HepG2 (cell line): ENCODE measurements around the gene FEM1B. TPM values are rescaled to one million over a fixed set of nuclear protein-coding genes. Genes with fewer than 3 reads are reported as not detected.
A peak's percentile ranks its signal among the peaks of the same experiment; 100 is the strongest.

Source experiments
- CTCF ChIP-seq: sonication (generic); formaldehyde crosslinking; IDR thresholded peaks from 2 replicates; pipeline ENCODE4 v1.5.0; 2020; ENCODE audit warnings: mild to moderate bottlenecking, missing genetic modification reagents, moderate library complexity
- NFE2L1 ChIP-seq: sonication (generic); formaldehyde crosslinking; IDR thresholded peaks from 2 replicates; pipeline ENCODE4 v1.4.0; 2020; ENCODE audit warnings: missing genetic modification reagents, mild to moderate bottlenecking, borderline replicate concordance
- ZFP36L2 ChIP-seq: sonication (generic); formaldehyde crosslinking; IDR thresholded peaks from 2 replicates; pipeline ENCODE4 v1.4.0; 2020; ENCODE audit warnings: missing genetic modification reagents
- ZNF367 ChIP-seq: sonication (generic); formaldehyde crosslinking; IDR thresholded peaks from 2 replicates; pipeline ENCODE4 v1.4.0; 2020; ENCODE audit warnings: missing genetic modification reagents, borderline replicate concordance
- ZNF468 ChIP-seq: sonication (generic); formaldehyde crosslinking; IDR thresholded peaks from 2 replicates; pipeline ENCODE4 v1.8.0; 2022; ENCODE audit warnings: mild to moderate bottlenecking, moderate library complexity, missing genetic modification reagents
- ZNF512 ChIP-seq: sonication (generic); formaldehyde crosslinking; IDR thresholded peaks from 2 replicates; pipeline ENCODE4 v1.4.0; 2020; ENCODE audit warnings: mild to moderate bottlenecking, missing genetic modification reagents
- ZNF768 ChIP-seq: sonication (generic); formaldehyde crosslinking; IDR thresholded peaks from 2 replicates; pipeline ENCODE4 v1.4.0; 2020; ENCODE audit warnings: missing genetic modification reagents
- polyA plus RNA-seq, 8 experiments: library from polyadenylated mRNA; depleted of rRNA in 3 of 8; stranded (reverse) in 7 of 8; unstranded in 1 of 8; fragments of >200 nt; fragmentation: Illumina TruSeq in 4 of 8; extraction: Trizol in 4 of 8; gene quantifications; 2 replicates each; pipeline versions ENCODE4 v1.2.1 to v1.2.3, GENCODE V29; 2011 to 2016; ENCODE audit warnings: low read depth in 4 of 8, missing spikeins in 1 of 8, mixed read lengths in 1 of 8; ENCODE audit not compliant: insufficient read depth in 1 of 8
- total RNA-seq, 5 experiments: library from RNA; depleted of rRNA; stranded (reverse); fragments of >200 nt; fragmentation: Illumina TruSeq; extraction: Trizol; gene quantifications; 2 replicates each; pipeline ENCODE4 v1.2.3, GENCODE V29; 2016; ENCODE audit warnings: low read depth in 1 of 5
- TF ChIP-seq, protein P1 (sequence below): fragments of 450-650 bp; IDR thresholded peaks from 2 replicates; pipeline ENCODE4 v1.6.1; 2016
- TF ChIP-seq, protein P2 (sequence below): sonication (generic); formaldehyde crosslinking; IDR thresholded peaks from 2 replicates; pipeline ENCODE4; 2020; ENCODE audit warnings: missing genetic modification reagents, mild to moderate bottlenecking, borderline replicate concordance

The FEM1B gene
- total and polyA plus RNA-seq, 2 of the 13 experiments (the other 11 are each of a cell fraction or from before 2014, with no cell fraction given) = 38.1 to 40.0 TPM

DNA sequence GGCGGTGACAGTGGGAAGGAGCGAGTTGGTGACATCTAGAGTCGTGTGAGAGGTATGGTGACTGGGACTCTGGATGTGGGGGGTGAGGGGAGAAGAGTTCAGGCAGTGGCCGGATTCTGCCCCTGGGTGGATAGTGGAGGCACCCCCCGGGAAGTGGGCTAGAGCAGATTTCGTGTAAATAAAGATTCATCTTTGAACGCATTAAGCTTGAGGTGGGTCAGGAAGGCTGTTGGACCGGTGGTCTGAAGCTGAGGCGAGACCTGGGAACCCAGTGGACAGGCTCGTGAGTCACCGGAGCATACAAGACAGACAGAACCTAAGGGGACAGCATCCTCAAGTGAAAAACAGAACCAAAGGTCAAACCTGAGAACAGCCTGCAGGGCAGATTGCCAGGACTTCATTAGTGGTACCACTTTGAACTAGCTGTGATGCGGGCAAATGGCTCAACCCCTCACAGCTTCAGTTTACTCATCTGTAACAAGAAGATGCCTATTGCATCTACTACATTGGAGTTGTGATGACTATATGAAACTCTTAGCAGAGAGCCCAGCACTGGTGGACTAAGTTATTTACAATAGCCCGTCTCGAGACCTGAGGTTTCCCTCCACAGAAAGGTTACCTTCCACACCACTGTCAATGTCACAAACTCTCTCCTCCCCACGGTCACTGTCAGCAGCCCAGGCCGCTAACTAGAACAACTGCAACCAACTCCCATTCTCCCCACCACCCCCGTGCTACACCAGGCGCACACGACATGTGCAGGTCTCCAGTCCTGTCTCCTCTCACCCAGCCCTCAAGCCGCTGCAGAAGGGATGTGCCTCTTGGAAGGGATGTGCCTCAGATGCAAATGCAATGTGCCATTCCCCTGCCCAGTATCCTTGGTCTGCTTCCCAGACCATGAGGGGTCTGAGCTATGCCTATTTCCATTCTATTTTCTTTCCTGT, 47.1 kb upstream of the FEM1B start (continued):
- no peak for TF ChIP-seq ZNF367
- TF ChIP-seq, protein P1, sequence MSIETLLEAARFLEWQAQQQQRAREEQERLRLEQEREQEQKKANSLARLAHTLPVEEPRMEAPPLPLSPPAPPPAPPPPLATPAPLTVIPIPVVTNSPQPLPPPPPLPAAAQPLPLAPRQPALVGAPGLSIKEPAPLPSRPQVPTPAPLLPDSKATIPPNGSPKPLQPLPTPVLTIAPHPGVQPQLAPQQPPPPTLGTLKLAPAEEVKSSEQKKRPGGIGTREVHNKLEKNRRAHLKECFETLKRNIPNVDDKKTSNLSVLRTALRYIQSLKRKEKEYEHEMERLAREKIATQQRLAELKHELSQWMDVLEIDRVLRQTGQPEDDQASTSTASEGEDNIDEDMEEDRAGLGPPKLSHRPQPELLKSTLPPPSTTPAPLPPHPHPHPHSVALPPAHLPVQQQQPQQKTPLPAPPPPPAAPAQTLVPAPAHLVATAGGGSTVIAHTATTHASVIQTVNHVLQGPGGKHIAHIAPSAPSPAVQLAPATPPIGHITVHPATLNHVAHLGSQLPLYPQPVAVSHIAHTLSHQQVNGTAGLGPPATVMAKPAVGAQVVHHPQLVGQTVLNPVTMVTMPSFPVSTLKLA = no peak
- TF ChIP-seq, protein P2, sequence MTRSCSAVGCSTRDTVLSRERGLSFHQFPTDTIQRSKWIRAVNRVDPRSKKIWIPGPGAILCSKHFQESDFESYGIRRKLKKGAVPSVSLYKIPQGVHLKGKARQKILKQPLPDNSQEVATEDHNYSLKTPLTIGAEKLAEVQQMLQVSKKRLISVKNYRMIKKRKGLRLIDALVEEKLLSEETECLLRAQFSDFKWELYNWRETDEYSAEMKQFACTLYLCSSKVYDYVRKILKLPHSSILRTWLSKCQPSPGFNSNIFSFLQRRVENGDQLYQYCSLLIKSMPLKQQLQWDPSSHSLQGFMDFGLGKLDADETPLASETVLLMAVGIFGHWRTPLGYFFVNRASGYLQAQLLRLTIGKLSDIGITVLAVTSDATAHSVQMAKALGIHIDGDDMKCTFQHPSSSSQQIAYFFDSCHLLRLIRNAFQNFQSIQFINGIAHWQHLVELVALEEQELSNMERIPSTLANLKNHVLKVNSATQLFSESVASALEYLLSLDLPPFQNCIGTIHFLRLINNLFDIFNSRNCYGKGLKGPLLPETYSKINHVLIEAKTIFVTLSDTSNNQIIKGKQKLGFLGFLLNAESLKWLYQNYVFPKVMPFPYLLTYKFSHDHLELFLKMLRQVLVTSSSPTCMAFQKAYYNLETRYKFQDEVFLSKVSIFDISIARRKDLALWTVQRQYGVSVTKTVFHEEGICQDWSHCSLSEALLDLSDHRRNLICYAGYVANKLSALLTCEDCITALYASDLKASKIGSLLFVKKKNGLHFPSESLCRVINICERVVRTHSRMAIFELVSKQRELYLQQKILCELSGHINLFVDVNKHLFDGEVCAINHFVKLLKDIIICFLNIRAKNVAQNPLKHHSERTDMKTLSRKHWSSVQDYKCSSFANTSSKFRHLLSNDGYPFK (CRISPR knock-in tag) = 0 out of 2 replicates have a peak, but pooled peaks have one; percentile 5
- TF ChIP-seq ZNF468 (CRISPR knock-in tag) = no peak
- TF ChIP-seq ZNF768 (CRISPR knock-in tag) = no peak
- TF ChIP-seq CTCF = peak; percentile 38; the same call in 1 of the 2 replicates
- no peak for TF ChIP-seq NFE2L1 (CRISPR knock-in tag)
- no peak for TF ChIP-seq ZNF512 (CRISPR knock-in tag)
- no peak for TF ChIP-seq ZFP36L2 (CRISPR knock-in tag)
